ENCODE data around the gene AFDN.

GRCh38 chr6:167979436-167980139 is 152.9 kb downstream of the AFDN start:
- no peak for TF ChIP-seq POLR2A (IDR thresholded peaks at IDR 0.05)
- TF ChIP-seq CTCF (IDR thresholded peaks at IDR 0.05), result no peak

Measured in thyroid gland (tissue), 4 donors.